ENCODE measurements around the gene CLSTN2. TPM values are rescaled to one million over a fixed set of nuclear protein-coding genes. Genes with fewer than 3 reads are reported as not detected.

Gene CLSTN2
- total and polyA plus RNA-seq, 2 of the 8 experiments (the other 6 are each of a cell fraction or from before 2014, with no cell fraction given) = 0.39 to 0.52 TPM

DNA sequence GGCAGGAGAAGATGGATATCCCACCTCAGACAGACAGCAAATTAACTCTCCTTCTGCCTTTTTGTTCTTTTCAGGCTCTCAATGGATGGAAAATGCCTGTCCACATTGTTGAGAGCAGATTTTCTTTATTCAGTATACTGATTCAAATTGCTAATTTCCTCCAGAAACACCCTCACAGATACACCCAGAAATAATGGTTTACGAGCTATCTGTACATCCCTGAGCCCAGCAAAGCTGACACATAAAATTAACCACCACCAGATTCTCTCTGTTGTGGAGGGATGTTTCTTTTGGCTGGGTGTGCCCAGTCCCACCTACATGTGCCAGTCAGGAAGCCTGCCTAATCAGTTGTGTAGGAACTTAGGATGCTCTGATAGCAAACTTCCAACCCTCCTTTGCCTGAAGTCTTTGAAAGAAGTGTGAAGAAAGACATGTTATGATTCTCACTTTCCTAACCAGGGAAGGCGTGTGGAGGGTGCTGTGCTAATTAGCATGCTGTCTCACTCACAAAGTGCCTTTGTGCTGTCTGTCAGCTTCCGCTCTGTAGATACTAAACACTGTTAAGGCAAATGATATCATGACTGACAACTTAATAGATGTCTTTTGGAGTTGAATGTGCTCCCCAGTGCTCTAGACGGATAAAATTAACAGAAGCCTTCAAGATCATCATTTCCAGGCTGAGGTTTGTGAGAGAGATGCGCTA is 208.5 kb downstream of the CLSTN2 start:
- Histone ChIP-seq H3K9me3 (ENCODE audit: insufficient read depth in 2 of 2, low read depth in 1 of 2, low read length in 1 of 2) (no peaks in the 10 kb centered on the region), H3K4me2 (ENCODE audit: insufficient read depth in 1 of 2, low read depth in 2 of 2, low read length in 2 of 2) (no peak overlapping the region), H3K23ac (ENCODE audit: insufficient read length) (no peak overlapping the region), H2BK15ac (ENCODE audit: low read length) (0 out of 2 replicates have a peak overlapping the region, but pooled peaks have one; percentile 1), H3K27me3 (replicated peaks in 1 of 4; ENCODE audit: control insufficient read depth in 3 of 4, extremely low read depth in 1 of 4, insufficient read depth in 3 of 4, low read length in 3 of 4) (no peaks in the 10 kb centered on the region), H3K56ac (replicated peaks; ENCODE audit: insufficient read length, low read depth, low read length) (no peak overlapping the region), H3K4me3 (ENCODE audit: extremely low read depth in 1 of 4, insufficient read depth in 2 of 4, low read depth in 3 of 4, low read length in 4 of 4) (no peak overlapping the region), H2AFZ (ENCODE audit: low read length) (no peak overlapping the region; the same call in 1 of the 2 replicates), H4K91ac (replicated peaks; ENCODE audit: insufficient read length, low read length) (no peak overlapping the region), H3K18ac (ENCODE audit: extremely low read depth, low read length) (no peak overlapping the region), H3K9ac (replicated peaks in 1 of 4; ENCODE audit: extremely low read depth in 1 of 4, low read depth in 3 of 4, low read length in 3 of 4) (no peak overlapping the region), H4K8ac (ENCODE audit: extremely low read depth, insufficient read depth, low read length) (no peak overlapping the region), H3K79me1 (ENCODE audit: low read depth, low read length) (no peaks in the 10 kb centered on the region), H2BK120ac (replicated peaks; ENCODE audit: low read depth, low read length) (no peak overlapping the region), H2BK12ac (ENCODE audit: low read depth, low read length) (no peak overlapping the region), H3K79me2 (ENCODE audit: control insufficient read depth in 1 of 2, insufficient read depth in 2 of 2, low read length in 2 of 2) (no peaks in the 10 kb centered on the region), H3K14ac (ENCODE audit: insufficient read length) (no peak overlapping the region), H3K27ac (ENCODE audit: low read depth, low read length) (no peak overlapping the region), H2BK20ac (ENCODE audit: low read length) (no peak overlapping the region), H4K20me1 (replicated peaks in 1 of 2; ENCODE audit: control insufficient read depth in 1 of 2, insufficient read depth in 2 of 2, low read length in 2 of 2) (no peaks in the 10 kb centered on the region), H2BK5ac (ENCODE audit: low read depth, low read length) (no peak overlapping the region), H3K4me1 (replicated peaks in 1 of 4; ENCODE audit: control insufficient read depth in 3 of 4, insufficient read depth in 4 of 4, low read length in 3 of 4) (no peaks in the 10 kb centered on the region), H3K4ac (replicated peaks; ENCODE audit: insufficient read length, low read depth, low read length) (no peak overlapping the region), H4K5ac (ENCODE audit: insufficient read length, low read depth, low read length) (no peak overlapping the region), H3K23me2 (ENCODE audit: low read depth, low read length) (no peaks in the 10 kb centered on the region), H3K36me3 (ENCODE audit: control insufficient read depth in 2 of 4, insufficient read depth in 4 of 4, low read length in 3 of 4) (no peaks in the 10 kb centered on the region), H2AK5ac (ENCODE audit: low read depth, low read length) (no peak overlapping the region)
- ChIA-PET POLR2A (ENCODE audit: partially characterized antibody) (no interaction called here), CTCF (ENCODE audit: partially characterized antibody) (no interaction called here)
- DNase-seq (ENCODE audit: low read depth in 1 of 2, low spot score in 2 of 2) = no peak
- WGBS, 2 experiments (ENCODE audit: extremely low coverage in 1 of 2, insufficient coverage in 1 of 2, insufficient read length in 1 of 2, insufficient replicate concordance in 2 of 2, low coverage in 1 of 2, low lambda C conversion rate in 2 of 2, missing lambda C conversion rate in 1 of 2) = 91% methylated on average over 5 of the region's 5 CpGs; no CpG with 5 or more reads in 1 of the 2 experiments
- no peak for FAIRE-seq
- TF ChIP-seq SP2 (IDR thresholded peaks at IDR 0.05; ENCODE audit: low read length) (no peak), NANOG (IDR thresholded peaks at IDR 0.05; ENCODE audit: insufficient read depth, low read depth, low read length, poor library complexity, severe bottlenecking) (no peak), CBX5 (IDR thresholded peaks at IDR 0.05; ENCODE audit: low read depth, low read length) (no peak), CBX8 (IDR thresholded peaks at IDR 0.05; ENCODE audit: borderline replicate concordance, low read depth, low read length) (no peak), CTBP2 (IDR thresholded peaks at IDR 0.05; ENCODE audit: borderline replicate concordance, insufficient read depth, insufficient read length, low read length) (no peak), GABPA (IDR thresholded peaks at IDR 0.05; ENCODE audit: borderline replicate concordance, insufficient read depth, low read length) (no peak), RXRA (IDR thresholded peaks at IDR 0.05; ENCODE audit: insufficient read depth, low read depth, low read length) (no peak), ZNF274 (IDR thresholded peaks at IDR 0.05; ENCODE audit: borderline replicate concordance, extremely low read depth, low read length) (no peak), TAF7 (optimal IDR thresholded peaks at IDR 0.05; ENCODE audit: borderline replicate concordance, low read depth, low read length) (no peak), SAP30 (IDR thresholded peaks at IDR 0.05; ENCODE audit: insufficient read depth, insufficient replicate concordance, low read length) (no peak), TEAD4 (IDR thresholded peaks at IDR 0.05; ENCODE audit: low read depth, low read length) (no peak)

Data from H1 (cell line).